WERI-Rb-1 (cell line): ENCODE measurements around the gene HAS3.

ENCODE experiments used
- DNase-seq: peaks from one replicate; pipeline ENCODE4 v3.0.0-alpha.2; 2020
- H3K27ac ChIP-seq: fragments of 250-450 bp; sonication (Bioruptor Pico); 2 replicates; pipeline ENCODE4 v1.5.1; 2020; ENCODE audit warnings: mild to moderate bottlenecking, moderate library complexity
- H3K27me3 ChIP-seq: fragments of 250-450 bp; sonication (Bioruptor Pico); 2 replicates; pipeline ENCODE4 v1.5.1; 2021; ENCODE audit warnings: mild to moderate bottlenecking, low read depth, moderate library complexity; ENCODE audit not compliant: insufficient read depth, severe bottlenecking
- H3K36me3 ChIP-seq: fragments of 250-450 bp; sonication (Bioruptor Pico); 2 replicates; pipeline ENCODE4 v1.5.1; 2020; ENCODE audit warnings: mild to moderate bottlenecking, moderate library complexity
- H3K4me3 ChIP-seq: 2 replicates; pipeline ENCODE4 v1.5.1; 2011; ENCODE audit warnings: low read depth, mild to moderate bottlenecking, control low read depth, low read length
- H3K9me3 ChIP-seq: fragments of 250-450 bp; sonication (Bioruptor Pico); 2 replicates; pipeline ENCODE4 v1.5.1; 2021; ENCODE audit warnings: mild to moderate bottlenecking, moderate library complexity; ENCODE audit not compliant: severe bottlenecking
- TF ChIP-seq, protein P1 (sequence below): IDR thresholded peaks from 2 replicates; pipeline ENCODE4 v1.5.1; 2011; ENCODE audit warnings: low read depth, mild to moderate bottlenecking, control low read depth, inconsistent platforms, low read length

The HAS3 gene

GRCh38 chr16:69111876-69112230 lies 6.4 kb downstream of the HAS3 start:
- no peaks in the 10 kb centered on the region for H3K9me3 ChIP-seq
- no peak overlapping the region for H3K4me3 ChIP-seq
- no peak overlapping the region for H3K27ac ChIP-seq
- H3K27me3 ChIP-seq: peaks cover 2% of the 10 kb centered on the region
- TF ChIP-seq, protein P1, sequence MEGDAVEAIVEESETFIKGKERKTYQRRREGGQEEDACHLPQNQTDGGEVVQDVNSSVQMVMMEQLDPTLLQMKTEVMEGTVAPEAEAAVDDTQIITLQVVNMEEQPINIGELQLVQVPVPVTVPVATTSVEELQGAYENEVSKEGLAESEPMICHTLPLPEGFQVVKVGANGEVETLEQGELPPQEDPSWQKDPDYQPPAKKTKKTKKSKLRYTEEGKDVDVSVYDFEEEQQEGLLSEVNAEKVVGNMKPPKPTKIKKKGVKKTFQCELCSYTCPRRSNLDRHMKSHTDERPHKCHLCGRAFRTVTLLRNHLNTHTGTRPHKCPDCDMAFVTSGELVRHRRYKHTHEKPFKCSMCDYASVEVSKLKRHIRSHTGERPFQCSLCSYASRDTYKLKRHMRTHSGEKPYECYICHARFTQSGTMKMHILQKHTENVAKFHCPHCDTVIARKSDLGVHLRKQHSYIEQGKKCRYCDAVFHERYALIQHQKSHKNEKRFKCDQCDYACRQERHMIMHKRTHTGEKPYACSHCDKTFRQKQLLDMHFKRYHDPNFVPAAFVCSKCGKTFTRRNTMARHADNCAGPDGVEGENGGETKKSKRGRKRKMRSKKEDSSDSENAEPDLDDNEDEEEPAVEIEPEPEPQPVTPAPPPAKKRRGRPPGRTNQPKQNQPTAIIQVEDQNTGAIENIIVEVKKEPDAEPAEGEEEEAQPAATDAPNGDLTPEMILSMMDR: no peak
- no peak for DNase-seq
- peaks cover 40% of the 10 kb centered on the region for H3K36me3 ChIP-seq

- Histone ChIP-seq H3K27me3 (no peaks in the 10 kb centered on the region), H3K27ac (no peak overlapping the region), H3K36me3 (peaks cover 44% of the 10 kb centered on the region), H3K4me3 (no peak overlapping the region), H3K9me3 (no peaks in the 10 kb centered on the region)
- DNase-seq: peak; percentile 82
- TF ChIP-seq, protein P1: peak; percentile 93
Observed at GRCh38 chr16:69112285-69113129, 7.1 kb downstream of the HAS3 start.

GRCh38 chr16:69113216-69113615 lies 7.8 kb downstream of the HAS3 start:
- Histone ChIP-seq H3K27ac (no peak overlapping the region), H3K27me3 (no peaks in the 10 kb centered on the region), H3K4me3 (no peak overlapping the region), H3K9me3 (no peaks in the 10 kb centered on the region), H3K36me3 (peaks cover 47% of the 10 kb centered on the region)
- DNase-seq: no peak
- TF ChIP-seq, protein P1: no peak

DNA sequence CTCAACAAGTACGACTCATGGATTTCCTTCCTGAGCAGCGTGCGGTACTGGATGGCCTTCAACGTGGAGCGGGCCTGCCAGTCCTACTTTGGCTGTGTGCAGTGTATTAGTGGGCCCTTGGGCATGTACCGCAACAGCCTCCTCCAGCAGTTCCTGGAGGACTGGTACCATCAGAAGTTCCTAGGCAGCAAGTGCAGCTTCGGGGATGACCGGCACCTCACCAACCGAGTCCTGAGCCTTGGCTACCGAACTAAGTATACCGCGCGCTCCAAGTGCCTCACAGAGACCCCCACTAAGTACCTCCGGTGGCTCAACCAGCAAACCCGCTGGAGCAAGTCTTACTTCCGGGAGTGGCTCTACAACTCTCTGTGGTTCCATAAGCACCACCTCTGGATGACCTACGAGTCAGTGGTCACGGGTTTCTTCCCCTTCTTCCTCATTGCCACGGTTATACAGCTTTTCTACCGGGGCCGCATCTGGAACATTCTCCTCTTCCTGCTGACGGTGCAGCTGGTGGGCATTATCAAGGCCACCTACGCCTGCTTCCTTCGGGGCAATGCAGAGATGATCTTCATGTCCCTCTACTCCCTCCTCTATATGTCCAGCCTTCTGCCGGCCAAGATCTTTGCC lies 9.0 kb downstream of the HAS3 start:
- H3K4me3 ChIP-seq: no peak overlapping the region
- TF ChIP-seq, protein P1: no peak

GRCh38 chr16:69114976-69115355 lies 9.5 kb downstream of the HAS3 start:
- H3K27ac ChIP-seq: no peak overlapping the region
- DNase-seq: no peak
- no peaks in the 10 kb centered on the region for H3K9me3 ChIP-seq
- no peak overlapping the region for H3K4me3 ChIP-seq
- H3K36me3 ChIP-seq: peaks cover 54% of the 10 kb centered on the region
- no peaks in the 10 kb centered on the region for H3K27me3 ChIP-seq
- TF ChIP-seq, protein P1: no peak

More for the DNA sequence above, 9.0 kb downstream of the HAS3 start:
- Histone ChIP-seq H3K9me3 (no peaks in the 10 kb centered on the region), H3K27ac (no peak overlapping the region), H3K27me3 (no peaks in the 10 kb centered on the region), H3K36me3 (peaks cover 56% of the 10 kb centered on the region)
- DNase-seq: no peak
